C4-2B (cell line): ENCODE data around the gene RAVER2.

ENCODE experiments used
- H3K27ac ChIP-seq: fragments of 450-650 bp; 2 replicates; pipeline ENCODE4 v1.5.1; 2017
- ZFX ChIP-seq: fragments of 450-650 bp; IDR thresholded peaks from 2 replicates; pipeline ENCODE4 v1.6.1; 2017
- TF ChIP-seq, protein P1 (sequence below): fragments of 450-650 bp; conservative IDR thresholded peaks from 2 replicates; pipeline ENCODE4 v1.5.1; 2017; ENCODE audit warnings: mild to moderate bottlenecking

Gene RAVER2

DNA sequence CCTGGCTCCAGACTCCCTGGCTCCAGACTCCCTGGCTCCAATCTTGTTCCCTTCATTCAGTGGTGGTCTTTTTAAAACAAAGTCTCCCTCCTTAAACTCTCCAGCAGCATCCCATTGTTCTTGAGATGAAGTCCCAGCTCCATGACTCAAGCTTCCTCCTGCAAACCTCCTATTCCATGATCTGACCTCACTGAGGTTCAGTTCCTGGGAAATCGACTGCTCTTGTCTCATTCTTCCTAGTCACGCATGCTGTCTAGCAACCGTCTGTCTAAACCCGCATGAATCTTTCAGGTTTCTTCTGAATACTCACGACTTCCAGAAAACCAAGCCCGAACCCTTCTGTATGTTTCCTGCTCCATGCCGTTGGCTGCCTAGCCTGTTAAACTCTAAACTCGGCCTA, 91.9 kb downstream of the RAVER2 start:
- TF ChIP-seq, protein P1, sequence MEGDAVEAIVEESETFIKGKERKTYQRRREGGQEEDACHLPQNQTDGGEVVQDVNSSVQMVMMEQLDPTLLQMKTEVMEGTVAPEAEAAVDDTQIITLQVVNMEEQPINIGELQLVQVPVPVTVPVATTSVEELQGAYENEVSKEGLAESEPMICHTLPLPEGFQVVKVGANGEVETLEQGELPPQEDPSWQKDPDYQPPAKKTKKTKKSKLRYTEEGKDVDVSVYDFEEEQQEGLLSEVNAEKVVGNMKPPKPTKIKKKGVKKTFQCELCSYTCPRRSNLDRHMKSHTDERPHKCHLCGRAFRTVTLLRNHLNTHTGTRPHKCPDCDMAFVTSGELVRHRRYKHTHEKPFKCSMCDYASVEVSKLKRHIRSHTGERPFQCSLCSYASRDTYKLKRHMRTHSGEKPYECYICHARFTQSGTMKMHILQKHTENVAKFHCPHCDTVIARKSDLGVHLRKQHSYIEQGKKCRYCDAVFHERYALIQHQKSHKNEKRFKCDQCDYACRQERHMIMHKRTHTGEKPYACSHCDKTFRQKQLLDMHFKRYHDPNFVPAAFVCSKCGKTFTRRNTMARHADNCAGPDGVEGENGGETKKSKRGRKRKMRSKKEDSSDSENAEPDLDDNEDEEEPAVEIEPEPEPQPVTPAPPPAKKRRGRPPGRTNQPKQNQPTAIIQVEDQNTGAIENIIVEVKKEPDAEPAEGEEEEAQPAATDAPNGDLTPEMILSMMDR = no peak
- no peak for TF ChIP-seq ZFX
- H3K27ac ChIP-seq = no peak overlapping the region

DNA sequence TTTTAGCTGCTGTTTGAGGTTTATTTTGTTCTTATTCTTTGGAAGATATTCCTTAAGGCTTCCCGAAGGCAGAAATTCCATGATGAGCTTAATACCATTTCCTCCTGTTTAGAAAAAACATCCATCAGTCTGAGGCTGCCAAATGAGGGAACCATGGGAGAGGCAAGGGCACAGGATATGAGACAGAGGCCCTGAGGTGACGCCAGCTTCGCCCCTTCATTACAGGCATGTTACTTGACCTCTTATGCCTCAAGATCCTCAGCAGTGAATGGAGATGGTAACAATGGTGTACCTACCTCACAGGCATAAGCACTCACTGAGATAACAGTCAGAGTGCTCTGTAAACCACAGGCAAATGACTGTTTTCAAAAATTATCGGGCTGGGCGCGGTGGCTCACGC, 93.6 kb downstream of the RAVER2 start:
- no peak overlapping the region for H3K27ac ChIP-seq
- TF ChIP-seq, protein P1 = no peak
- no peak for TF ChIP-seq ZFX

DNA sequence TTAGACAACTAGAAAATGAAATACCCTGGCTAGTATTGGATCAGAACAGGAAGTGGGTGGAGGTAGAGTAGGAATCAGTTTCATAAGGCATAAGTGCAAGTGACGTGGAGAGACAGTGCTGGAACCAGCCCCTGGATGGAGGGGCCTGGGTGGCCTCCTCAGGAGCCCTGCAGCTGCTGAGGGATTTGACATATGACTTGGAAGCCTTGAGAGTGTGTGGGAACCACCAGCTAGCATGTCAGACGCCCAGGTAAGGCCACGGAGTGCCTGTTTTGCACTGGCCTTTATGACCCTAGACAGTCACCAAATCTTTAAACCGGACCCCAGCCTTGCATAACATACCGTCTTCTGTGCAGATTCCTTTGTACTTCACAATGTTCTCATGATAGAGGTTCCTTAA, 94.4 kb downstream of the RAVER2 start:
- no peak for TF ChIP-seq ZFX
- TF ChIP-seq, protein P1 = no peak

DNA sequence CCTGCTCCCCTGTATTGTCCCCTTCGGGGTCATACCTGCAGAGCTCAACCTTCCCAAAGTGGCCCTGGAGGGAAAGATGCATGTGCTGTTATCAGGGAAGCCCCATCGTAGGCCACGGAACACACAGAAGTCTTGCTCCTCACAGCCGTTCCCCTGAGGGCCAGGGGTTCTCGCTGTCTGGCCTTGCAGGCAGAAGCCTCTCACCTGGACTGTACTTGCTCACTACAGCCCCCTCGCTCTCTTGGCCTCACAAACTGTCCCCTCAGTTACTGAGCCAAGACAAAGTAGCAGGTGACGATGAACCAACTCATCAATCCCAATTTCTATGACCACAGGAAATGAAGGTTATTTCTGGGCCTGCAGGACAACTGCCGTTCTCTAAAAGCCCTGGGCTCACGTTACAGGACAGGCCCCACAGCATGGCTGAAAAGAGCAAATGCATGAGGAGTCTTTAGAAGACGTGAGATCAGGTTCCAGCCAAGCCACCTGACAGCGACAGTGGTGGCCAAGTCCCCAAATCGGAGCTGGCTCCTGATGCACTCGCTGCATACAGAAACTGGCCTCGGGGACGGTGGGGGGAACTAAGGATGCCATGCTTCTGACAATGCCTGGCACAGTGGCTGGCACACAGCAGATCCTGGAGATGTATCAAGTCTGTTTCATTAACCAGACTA, 95.0 kb downstream of the RAVER2 start:
- H3K27ac ChIP-seq = no peak overlapping the region
- TF ChIP-seq ZFX = no peak
- TF ChIP-seq, protein P1 = no peak

More for the DNA sequence above, 94.4 kb downstream of the RAVER2 start:
- no peak overlapping the region for H3K27ac ChIP-seq

DNA sequence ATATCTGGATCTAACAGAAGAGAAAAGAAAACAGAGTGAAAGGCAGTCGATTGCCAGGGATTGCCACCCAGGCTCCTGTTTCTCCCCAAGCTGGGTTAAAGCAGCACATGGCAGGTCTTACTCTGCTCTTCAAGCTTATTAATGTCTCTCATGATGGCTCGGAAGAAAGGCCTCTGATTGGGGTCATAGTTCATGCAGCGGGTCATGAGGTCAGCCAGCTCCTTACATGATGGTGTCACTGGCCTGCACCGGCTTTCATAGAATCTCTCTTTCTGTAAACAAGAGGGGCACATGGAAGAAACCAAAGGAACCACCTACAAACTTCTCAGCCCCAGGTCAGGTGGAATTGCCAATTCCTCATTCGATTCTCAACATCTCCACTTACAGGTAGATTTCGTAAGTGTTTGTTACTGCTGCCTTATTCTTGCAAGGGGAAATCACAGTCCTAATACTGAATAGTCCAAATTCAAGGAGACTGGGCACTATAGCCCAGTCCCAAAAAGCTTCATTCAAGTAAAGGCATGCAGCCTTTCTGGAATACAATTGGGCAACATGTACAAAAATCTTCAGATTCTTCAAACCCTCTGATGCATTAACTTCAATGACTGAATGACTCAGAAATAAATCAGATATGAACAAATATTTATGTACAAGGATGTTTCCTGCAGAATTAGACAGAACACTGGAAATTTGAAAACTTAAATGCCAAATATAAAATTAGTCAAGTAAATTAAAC, 96.6 kb downstream of the RAVER2 start:
- no peak overlapping the region for H3K27ac ChIP-seq
- TF ChIP-seq ZFX = no peak

DNA sequence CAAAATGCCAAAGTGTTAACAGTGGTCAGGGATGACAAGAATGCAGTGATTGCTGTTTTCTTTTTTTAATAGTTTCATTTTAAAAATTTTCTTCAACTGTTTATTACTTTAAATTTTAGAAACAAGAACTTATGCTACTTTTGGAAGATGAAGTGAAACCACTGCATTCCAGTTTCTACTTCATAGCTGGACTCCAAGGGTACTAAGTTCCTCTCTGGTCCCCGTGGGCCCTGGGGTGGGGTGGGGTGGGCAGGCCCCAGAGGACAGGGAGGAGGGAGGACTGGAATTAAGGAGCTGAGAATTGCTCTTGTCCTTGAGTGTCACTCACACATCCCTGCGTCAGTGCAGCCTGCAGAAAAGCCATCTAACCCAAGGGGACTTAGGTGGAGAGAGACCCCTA, 97.3 kb downstream of the RAVER2 start:
- H3K27ac ChIP-seq = no peak overlapping the region
- TF ChIP-seq, protein P1 = no peak
- no peak for TF ChIP-seq ZFX

DNA sequence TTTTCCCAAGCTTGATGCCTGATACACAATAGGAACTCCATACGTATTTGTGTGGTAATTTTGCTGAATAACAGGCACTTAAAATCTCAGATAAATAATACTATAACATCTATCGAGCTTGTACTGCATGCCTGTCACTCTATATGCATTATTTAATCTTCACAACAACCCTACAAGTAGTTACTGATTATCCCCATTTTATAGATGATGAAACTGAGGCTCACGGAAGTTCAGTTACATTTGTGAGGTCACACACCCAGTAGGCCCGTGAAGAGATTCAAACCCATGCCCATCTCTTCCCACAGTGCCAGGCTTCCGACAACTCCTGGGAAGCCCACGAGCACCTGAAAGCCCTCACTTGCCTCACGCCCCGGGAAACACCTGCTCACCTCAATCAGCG, 98.8 kb downstream of the RAVER2 start:
- H3K27ac ChIP-seq = no peak overlapping the region
- TF ChIP-seq ZFX = no peak
- TF ChIP-seq, protein P1 = no peak

DNA sequence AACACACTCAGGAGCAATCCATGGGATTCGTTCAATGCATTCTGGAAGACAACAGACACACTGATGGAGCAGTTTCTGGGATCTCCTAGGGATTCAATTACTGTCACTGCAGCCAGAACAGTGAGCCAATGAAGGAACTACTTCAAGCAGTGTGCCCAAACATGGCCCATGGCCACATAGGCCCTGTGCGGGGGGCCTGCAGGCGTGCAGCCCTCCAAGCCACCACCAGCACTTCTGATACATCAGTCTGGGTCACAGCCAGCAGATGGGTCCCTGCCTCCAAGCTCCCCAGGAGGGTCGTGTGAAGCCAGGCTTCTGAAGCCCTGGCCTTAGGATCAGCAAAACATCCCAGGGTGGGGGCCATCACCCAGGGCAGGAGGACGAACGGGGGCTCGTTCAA, 99.3 kb downstream of the RAVER2 start:
- H3K27ac ChIP-seq = no peak overlapping the region
- TF ChIP-seq, protein P1 = no peak
- TF ChIP-seq ZFX = no peak
